SU-DHL-6 (cell line): ENCODE measurements around the gene DIRAS2.

Experiments used
- H2AFZ ChIP-seq: fragments of 200-600 bp; sonication (generic); 2 replicates; pipeline ENCODE4 v1.6.1; 2014; ENCODE audit warnings: low read depth, mild to moderate bottlenecking, moderate library complexity, mixed read lengths, antibody characterized with exemption, low read length; ENCODE audit not compliant: severe bottlenecking
- H3F3A ChIP-seq: fragments of 200-600 bp; shearing (Covaris generic); 2 replicates; pipeline ENCODE4 v1.6.0; 2016; ENCODE audit warnings: antibody characterized with exemption, mild to moderate bottlenecking; ENCODE audit not compliant: insufficient read depth
- H3K27ac ChIP-seq: fragments of 200-600 bp; sonication (generic); 2 replicates; pipeline ENCODE4 v1.5.1; 2016; ENCODE audit warnings: low read depth, mild to moderate bottlenecking, low read length, moderate library complexity, mixed read lengths
- H3K27me3 ChIP-seq: fragments of 200-600 bp; sonication (generic), shearing (Covaris generic); 2 replicates; pipeline ENCODE4 v1.6.0; 2014; ENCODE audit warnings: mild to moderate bottlenecking, low read length
- H3K36me3 ChIP-seq: fragments of 200-600 bp; sonication (generic); 2 replicates; pipeline ENCODE4 v1.6.1; 2014; ENCODE audit warnings: mild to moderate bottlenecking, low read length, mixed read lengths
- H3K4me2 ChIP-seq: fragments of 300-600, 200-600 bp; shearing (Covaris generic), sonication (generic); 2 replicates; pipeline ENCODE4 v1.6.0; 2014; ENCODE audit warnings: low read length, low read depth, mild to moderate bottlenecking; ENCODE audit not compliant: poor library complexity, severe bottlenecking
- H3K4me3 ChIP-seq: fragments of 200-600 bp; sonication (generic); 2 replicates; pipeline ENCODE4 v1.5.1; 2014; ENCODE audit warnings: antibody characterized with exemption, low read length, mild to moderate bottlenecking, mixed read lengths; ENCODE audit not compliant: insufficient read depth, poor library complexity, severe bottlenecking
- H3K79me2 ChIP-seq: fragments of 200-600 bp; sonication (generic); 2 replicates; pipeline ENCODE4 v1.6.1; 2014; ENCODE audit warnings: mild to moderate bottlenecking, low read length, moderate library complexity; ENCODE audit not compliant: insufficient read depth
- H3K9ac ChIP-seq: fragments of 200-600 bp; sonication (generic); 2 replicates; pipeline ENCODE4 v1.7.0; 2014; ENCODE audit warnings: mild to moderate bottlenecking, low read length
- H3K9me2 ChIP-seq: fragments of 200-600 bp; sonication (generic); replicated peaks from 2 replicates; pipeline ENCODE4 v1.6.1; 2014; ENCODE audit warnings: low read length; ENCODE audit not compliant: insufficient read depth
- H3K9me3 ChIP-seq: fragments of 200-600 bp; sonication (generic); 2 replicates; pipeline ENCODE4 v1.6.1; 2014; ENCODE audit warnings: low read length, mixed read lengths; ENCODE audit not compliant: insufficient read depth
- H4K20me1 ChIP-seq: fragments of 200-600 bp; sonication (generic); 2 replicates; pipeline ENCODE4 v1.6.1; 2014; ENCODE audit warnings: low read depth, mild to moderate bottlenecking, antibody characterized with exemption, low read length, moderate library complexity, mixed read lengths
- CTCF ChIP-seq: fragments of 200-600 bp; sonication (generic); IDR thresholded peaks from one replicate; pipeline ENCODE4 v1.5.1; 2017; ENCODE audit warnings: antibody characterized with exemption, mild to moderate bottlenecking, low read length, moderate library complexity; ENCODE audit not compliant: insufficient read depth, poor library complexity, severe bottlenecking
- EZH2phosphoT487 ChIP-seq: fragments of 200-600 bp; sonication (generic), shearing (Covaris generic); conservative IDR thresholded peaks from 2 replicates; pipeline ENCODE4 v1.6.1; 2018; ENCODE audit warnings: mild to moderate bottlenecking, antibody characterized with exemption, low read length, moderate library complexity, mixed read lengths

DIRAS2 gene

DNA sequence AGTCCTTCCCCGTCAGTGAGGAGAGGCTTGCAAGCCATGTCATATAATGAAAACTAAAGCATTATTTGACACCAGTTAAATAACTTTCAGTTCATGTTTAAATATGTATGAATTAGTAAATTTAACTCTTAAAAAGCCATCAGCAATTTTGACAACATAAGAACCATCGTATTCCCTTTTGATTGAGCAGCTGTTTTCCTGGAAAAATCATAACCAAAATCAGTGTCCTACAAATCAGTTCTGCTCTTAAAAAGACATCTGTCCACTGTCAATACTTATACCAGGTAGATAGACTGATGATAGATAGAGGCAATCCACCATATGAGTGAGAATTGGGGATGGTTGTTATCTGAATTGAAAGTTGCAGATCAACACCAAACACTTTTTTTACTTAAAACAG is 2.3 kb downstream of the DIRAS2 start:
- Histone ChIP-seq H3K9me2 (no peaks in the 10 kb centered on the region), H3F3A (no peaks in the 10 kb centered on the region), H3K36me3 (no peaks in the 10 kb centered on the region), H3K9ac (no peak overlapping the region), H3K79me2 (no peaks in the 10 kb centered on the region), H3K27ac (no peak overlapping the region), H3K4me3 (no peak overlapping the region), H4K20me1 (no peaks in the 10 kb centered on the region), H3K9me3 (no peaks in the 10 kb centered on the region), H3K27me3 (no peaks in the 10 kb centered on the region), H2AFZ (no peak overlapping the region), H3K4me2 (no peak overlapping the region)
- TF ChIP-seq CTCF (no peak), EZH2phosphoT487 (no peak)

DNA sequence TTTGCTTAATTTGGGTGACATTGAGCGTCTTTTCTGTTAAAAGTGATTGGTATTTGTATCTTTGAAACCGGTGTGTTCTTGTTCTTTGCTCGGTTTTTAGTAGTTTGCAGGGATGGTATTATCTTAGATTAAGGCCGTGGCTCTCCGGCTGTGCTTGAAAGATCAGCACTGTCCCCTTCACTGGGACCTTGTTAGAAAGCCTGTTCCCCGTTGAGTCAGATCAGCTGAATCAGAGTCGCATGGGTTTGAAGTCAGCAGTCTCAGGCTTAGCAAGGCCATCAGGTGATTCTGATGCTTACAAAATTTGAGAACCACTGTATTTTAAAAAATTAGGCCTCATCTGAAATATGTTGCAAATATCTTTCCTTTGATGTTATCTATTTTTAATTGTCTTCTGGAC is 5.0 kb downstream of the DIRAS2 start:
- Histone ChIP-seq H4K20me1 (no peaks in the 10 kb centered on the region), H3F3A (no peaks in the 10 kb centered on the region), H3K36me3 (no peaks in the 10 kb centered on the region), H3K79me2 (no peaks in the 10 kb centered on the region), H3K9ac (no peak overlapping the region), H3K9me2 (no peaks in the 10 kb centered on the region), H3K9me3 (no peaks in the 10 kb centered on the region), H3K27ac (no peak overlapping the region), H3K4me3 (no peak overlapping the region), H3K4me2 (no peak overlapping the region), H2AFZ (no peak overlapping the region), H3K27me3 (no peaks in the 10 kb centered on the region)
- TF ChIP-seq CTCF (no peak), EZH2phosphoT487 (no peak)

- H4K20me1 ChIP-seq, result no peaks in the 10 kb centered on the region
- no peaks in the 10 kb centered on the region for H3K36me3 ChIP-seq
- no peak overlapping the region for H2AFZ ChIP-seq
- no peak overlapping the region for H3K27ac ChIP-seq
- no peaks in the 10 kb centered on the region for H3F3A ChIP-seq
- H3K9me3 ChIP-seq, result no peaks in the 10 kb centered on the region
- H3K79me2 ChIP-seq, result no peaks in the 10 kb centered on the region
- H3K4me2 ChIP-seq, result no peak overlapping the region
- no peaks in the 10 kb centered on the region for H3K27me3 ChIP-seq
- H3K9me2 ChIP-seq, result no peaks in the 10 kb centered on the region
- H3K9ac ChIP-seq, result no peak overlapping the region
- no peak overlapping the region for H3K4me3 ChIP-seq
- TF ChIP-seq CTCF (no peak), EZH2phosphoT487 (no peak)
Observed at GRCh38 chr9:90632647-90633207, 9.9 kb downstream of the DIRAS2 start.
